Coronary artery (tissue), 2 donors: ENCODE results near the gene RPL6.

Experiments
- DNase-seq: peaks from one replicate; pipeline ENCODE4 v3.0.0-alpha.2; 2017; ENCODE audit warnings: low spot score
- H3K27ac ChIP-seq, 2 donors: fragments of 200-600 bp; sonication (generic); one replicate each; pipeline ENCODE4 v1.5.1; 2016 to 2019
- H3K4me3 ChIP-seq: fragments of 200-600 bp; sonication (generic); 2 replicates; pipeline ENCODE4 v1.5.1; 2016; ENCODE audit warnings: mild to moderate bottlenecking, moderate library complexity
- CTCF ChIP-seq: fragments of 200-600 bp; sonication (generic); IDR thresholded peaks from one replicate; pipeline ENCODE4 v1.5.1; 2019; ENCODE audit warnings: antibody characterized with exemption

RPL6 gene

DNA sequence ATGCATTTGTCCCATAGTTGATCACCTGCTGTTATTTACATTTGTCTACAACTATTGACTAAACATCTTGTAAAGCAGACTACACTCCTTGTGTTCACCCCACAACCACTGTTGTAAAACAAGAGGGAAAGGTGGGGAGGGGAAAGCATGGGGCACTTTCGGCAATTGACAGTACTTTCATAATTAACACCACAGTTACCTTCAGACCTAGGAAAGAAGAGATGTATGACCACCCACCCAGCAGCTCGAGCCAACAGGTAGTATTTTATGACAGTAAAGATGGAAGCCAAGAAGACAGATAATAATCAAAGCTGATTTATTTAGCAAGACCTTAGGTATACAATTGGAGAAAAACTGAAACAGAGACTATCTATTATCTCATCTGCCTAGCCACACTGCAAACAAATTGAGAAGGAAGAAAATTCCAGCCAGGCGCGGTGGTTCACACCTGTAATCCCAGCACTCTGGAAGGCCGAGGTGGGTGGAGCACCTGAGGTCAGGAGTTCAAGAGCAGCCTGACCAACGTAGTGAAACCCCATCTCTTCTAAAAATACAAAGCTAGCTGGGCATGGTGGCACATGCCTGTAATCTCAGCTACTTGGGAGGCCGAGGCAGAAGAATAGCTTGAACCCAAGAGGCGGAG is 38.4 kb downstream of the RPL6 start:
- Histone ChIP-seq H3K27ac (no peak overlapping the region), H3K4me3 (no peak overlapping the region)
- TF ChIP-seq CTCF = no peak
- no peak for DNase-seq

- TF ChIP-seq CTCF = no peak
- H3K4me3 ChIP-seq = no peak overlapping the region
- H3K27ac ChIP-seq = no peak overlapping the region
- DNase-seq = no peak
Observed at GRCh38 chr12:112370199-112370598, 39.2 kb downstream of the RPL6 start.

- no peak for DNase-seq
- no peak overlapping the region for H3K27ac ChIP-seq
- H3K4me3 ChIP-seq = no peak overlapping the region
- no peak for TF ChIP-seq CTCF
Observed at GRCh38 chr12:112368856-112369255, 40.5 kb downstream of the RPL6 start.

DNA sequence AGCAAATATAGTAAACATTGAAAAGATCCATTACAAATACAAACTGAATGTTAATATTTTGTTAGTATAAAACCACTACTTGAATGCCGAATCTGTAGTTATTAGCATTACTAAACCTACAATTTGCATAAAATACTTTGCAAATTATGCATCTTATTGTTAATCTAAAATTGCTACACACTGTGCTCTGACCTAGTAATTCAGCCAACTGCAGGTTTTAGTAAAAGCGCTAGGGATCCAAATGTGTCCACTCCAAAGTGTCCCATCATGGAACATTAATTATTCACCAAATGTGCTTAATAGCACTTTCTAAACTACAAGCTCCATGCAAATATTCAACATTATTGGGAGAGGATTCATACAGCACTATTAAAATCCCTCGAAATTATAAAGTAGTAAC is 41.4 kb downstream of the RPL6 start:
- no peak overlapping the region for H3K27ac ChIP-seq
- TF ChIP-seq CTCF = no peak
- no peak for DNase-seq
- H3K4me3 ChIP-seq = no peak overlapping the region

DNA sequence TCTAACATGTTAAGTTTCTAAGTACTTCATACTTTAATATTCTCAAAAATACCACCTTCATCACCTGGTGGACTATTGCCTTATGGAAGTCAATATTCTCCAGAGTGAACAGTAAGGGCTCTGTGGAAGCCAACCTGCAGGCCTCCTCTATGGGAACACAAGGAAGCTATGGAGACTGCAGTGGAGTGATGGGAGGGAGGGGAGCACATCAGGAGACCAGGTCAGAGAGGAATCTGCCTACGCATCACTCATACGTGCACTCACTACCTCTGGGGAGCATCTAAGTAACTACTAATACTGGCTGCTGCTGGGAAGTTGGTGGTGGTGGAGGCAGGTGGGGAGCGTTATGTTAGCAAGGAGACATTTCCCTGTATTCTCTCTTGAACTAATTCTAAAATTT is 47.1 kb downstream of the RPL6 start:
- TF ChIP-seq CTCF = no peak
- DNase-seq = no peak
- no peak overlapping the region for H3K4me3 ChIP-seq
- no peak overlapping the region for H3K27ac ChIP-seq

GRCh38 chr12:112361271-112361670 is 48.1 kb downstream of the RPL6 start:
- Histone ChIP-seq H3K27ac (no peak overlapping the region), H3K4me3 (no peak overlapping the region)
- no peak for TF ChIP-seq CTCF
- DNase-seq = no peak

- TF ChIP-seq CTCF = no peak
- no peak for DNase-seq
- no peak overlapping the region for H3K27ac ChIP-seq
Observed at GRCh38 chr12:112359290-112359689, 50.1 kb downstream of the RPL6 start.

More at GRCh38 chr12:112359290-112359689, 50.1 kb downstream of the RPL6 start:
- H3K4me3 ChIP-seq = no peak overlapping the region
